ACC112 (cell line): ENCODE data around the gene RNU5B-1.
"Not testable (repeated sequence)": the region's sequence is repeated elsewhere in the genome, so short reads cannot be mapped to it uniquely, and the experiment has no call there.

Experiments used
- H2AFZ ChIP-seq: fragments of 200-600 bp; sonication (generic); one replicate; pipeline ENCODE4 v1.6.0; 2017; ENCODE audit warnings: antibody characterized with exemption, low read length; ENCODE audit not compliant: unreplicated experiment
- H3K27ac ChIP-seq: fragments of 200-600 bp; sonication (generic); 2 replicates; pipeline ENCODE4 v1.5.1; 2014; ENCODE audit warnings: low read depth, mild to moderate bottlenecking, antibody characterized with exemption, low read length, moderate library complexity
- H3K27me3 ChIP-seq: fragments of 200-600 bp; sonication (generic); 2 replicates; pipeline ENCODE4 v1.6.1; 2014; ENCODE audit warnings: mild to moderate bottlenecking, antibody characterized with exemption, low read length, moderate library complexity, mixed read lengths; ENCODE audit not compliant: insufficient read depth
- H3K36me3 ChIP-seq: fragments of 200-600 bp; sonication (generic); 2 replicates; pipeline ENCODE4 v1.6.1; 2016; ENCODE audit warnings: mild to moderate bottlenecking, antibody characterized with exemption, low read length, moderate library complexity, mixed read lengths; ENCODE audit not compliant: insufficient read depth
- H3K4me1 ChIP-seq: fragments of 200-600 bp; sonication (generic); one replicate; pipeline ENCODE4 v1.6.1; 2016; ENCODE audit warnings: low read length, mixed read lengths; ENCODE audit not compliant: insufficient read depth, unreplicated experiment, control insufficient read depth
- H3K4me3 ChIP-seq: fragments of 200-600 bp; sonication (generic); 2 replicates; pipeline ENCODE4 v1.5.1; 2014; ENCODE audit warnings: mild to moderate bottlenecking, low read depth, low read length
- H3K79me2 ChIP-seq: fragments of 200-600 bp; sonication (generic); one replicate; pipeline ENCODE4 v1.6.0; 2016; ENCODE audit warnings: low read length; ENCODE audit not compliant: control insufficient read depth, unreplicated experiment, insufficient read depth

RNU5B-1 gene

GRCh38 chr15:65344214-65344913, 39.9 kb downstream of the RNU5B-1 start:
- H3K36me3 ChIP-seq = no peaks in the 10 kb centered on the region
- no peak overlapping the region for H3K27ac ChIP-seq
- no peak overlapping the region for H3K4me3 ChIP-seq
- no peaks in the 10 kb centered on the region for H3K79me2 ChIP-seq
- H3K27me3 ChIP-seq = peaks cover 15% of the 10 kb centered on the region; the same call in 1 of the 2 replicates
- no peaks in the 10 kb centered on the region for H3K4me1 ChIP-seq
- H2AFZ ChIP-seq = no peak overlapping the region

- H3K79me2 ChIP-seq = no peaks in the 10 kb centered on the region
- H3K27ac ChIP-seq = no peak overlapping the region
- no peak overlapping the region for H2AFZ ChIP-seq
- no peaks in the 10 kb centered on the region for H3K4me1 ChIP-seq
- peaks cover 15% of the 10 kb centered on the region; the same call in 1 of the 2 replicates for H3K27me3 ChIP-seq
- no peak overlapping the region for H3K4me3 ChIP-seq
- no peaks in the 10 kb centered on the region for H3K36me3 ChIP-seq
Observed at GRCh38 chr15:65344914-65345275, 40.4 kb downstream of the RNU5B-1 start.

- H3K4me1 ChIP-seq = no peaks in the 10 kb centered on the region
- H3K36me3 ChIP-seq = no peaks in the 10 kb centered on the region
- H3K79me2 ChIP-seq = no peaks in the 10 kb centered on the region
- no peak overlapping the region for H3K4me3 ChIP-seq
- H2AFZ ChIP-seq = no peak overlapping the region
- H3K27ac ChIP-seq = no peak overlapping the region
- peaks cover 20% of the 10 kb centered on the region for H3K27me3 ChIP-seq
Observed at GRCh38 chr15:65346856-65347598, 42.5 kb downstream of the RNU5B-1 start.

- H3K4me1 ChIP-seq, H3K27ac ChIP-seq, H3K4me3 ChIP-seq: not testable (repeated sequence)
Observed at GRCh38 chr15:65347756-65348155, 43.3 kb downstream of the RNU5B-1 start.

GRCh38 chr15:65349338-65349737, 44.9 kb downstream of the RNU5B-1 start:
- H3K27ac ChIP-seq = no peak overlapping the region
- H3K27me3 ChIP-seq = peaks cover 32% of the 10 kb centered on the region
- no peaks in the 10 kb centered on the region for H3K79me2 ChIP-seq
- H3K4me1 ChIP-seq = no peaks in the 10 kb centered on the region
- H3K36me3 ChIP-seq = no peaks in the 10 kb centered on the region
- no peak overlapping the region for H2AFZ ChIP-seq
- H3K4me3 ChIP-seq = no peak overlapping the region

More at GRCh38 chr15:65347756-65348155, 43.3 kb downstream of the RNU5B-1 start:
- not testable (repeated sequence) for H3K79me2 ChIP-seq, H2AFZ ChIP-seq, H3K36me3 ChIP-seq
- peaks cover 25% of the 10 kb centered on the region for H3K27me3 ChIP-seq

- H3K36me3 ChIP-seq, H2AFZ ChIP-seq, H3K79me2 ChIP-seq, H3K4me3 ChIP-seq, H3K27ac ChIP-seq, H3K4me1 ChIP-seq: not testable (repeated sequence)
- H3K27me3 ChIP-seq = peaks cover 54% of the 10 kb centered on the region
Observed at GRCh38 chr15:65351972-65352371, 47.5 kb downstream of the RNU5B-1 start.
